DMS 273 treated with DMSO at 0.1 percent for 48 hours (cell line): ENCODE measurements around the gene PAX5.

Source experiments
- DNase-seq: peaks from one replicate; lab custom pipeline; 2025; lab: John Stamatoyannopoulos, UW

PAX5 gene

GRCh38 chr9:36834736-36835135 lies 199.3 kb downstream of the PAX5 start:
- DNase-seq, result no peak

DNA sequence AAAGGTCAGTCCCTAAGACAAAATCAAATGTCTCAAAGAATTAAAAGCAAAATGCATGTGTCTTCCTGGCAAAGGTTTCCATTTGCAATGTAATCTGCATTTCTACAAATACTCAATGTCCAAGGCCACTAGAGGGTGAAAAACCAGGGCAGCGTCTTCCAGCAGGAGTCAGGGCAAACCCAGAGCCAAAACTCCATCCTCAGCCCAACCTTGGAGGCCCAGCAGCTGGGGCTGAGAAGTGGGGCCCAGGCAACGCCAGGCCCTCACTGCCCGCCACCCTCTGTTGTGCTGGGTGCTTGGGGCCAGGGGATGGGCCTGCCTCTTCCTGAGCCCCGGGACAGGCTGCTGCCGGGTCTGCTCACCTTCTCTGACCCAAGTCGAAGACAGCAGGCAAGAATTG lies 200.1 kb downstream of the PAX5 start:
- no peak for DNase-seq

DNA sequence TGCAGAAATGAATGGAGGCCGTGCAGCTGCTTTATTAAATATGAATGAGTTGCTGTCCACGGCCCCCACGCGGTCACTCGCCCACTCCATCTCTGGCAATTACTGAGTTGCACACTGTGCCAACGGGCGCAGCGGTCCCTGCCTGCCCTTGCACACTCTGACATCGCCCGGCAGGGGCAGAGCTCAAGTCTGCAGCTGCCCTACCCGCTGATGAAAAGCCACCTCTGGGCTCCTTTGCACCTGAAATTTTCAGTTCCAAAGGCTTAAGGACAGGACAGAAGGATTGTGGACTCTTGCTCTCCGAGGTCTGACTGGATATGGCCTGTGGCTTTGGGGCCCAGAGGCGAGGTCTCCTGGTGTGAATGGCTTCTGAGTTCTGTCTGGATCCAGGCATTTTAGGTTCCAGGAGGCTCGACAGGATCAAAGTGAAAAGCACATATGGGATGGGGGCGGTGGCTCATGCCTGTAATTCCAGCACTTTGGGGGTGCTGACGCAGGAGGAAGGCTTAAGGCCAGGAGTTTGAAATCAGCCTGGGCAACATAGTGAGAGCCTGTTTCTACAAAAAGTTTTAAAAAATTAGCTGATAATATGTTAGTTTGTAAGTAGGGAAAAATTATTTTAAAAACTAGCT lies 201.8 kb downstream of the PAX5 start:
- DNase-seq, result no peak

DNA sequence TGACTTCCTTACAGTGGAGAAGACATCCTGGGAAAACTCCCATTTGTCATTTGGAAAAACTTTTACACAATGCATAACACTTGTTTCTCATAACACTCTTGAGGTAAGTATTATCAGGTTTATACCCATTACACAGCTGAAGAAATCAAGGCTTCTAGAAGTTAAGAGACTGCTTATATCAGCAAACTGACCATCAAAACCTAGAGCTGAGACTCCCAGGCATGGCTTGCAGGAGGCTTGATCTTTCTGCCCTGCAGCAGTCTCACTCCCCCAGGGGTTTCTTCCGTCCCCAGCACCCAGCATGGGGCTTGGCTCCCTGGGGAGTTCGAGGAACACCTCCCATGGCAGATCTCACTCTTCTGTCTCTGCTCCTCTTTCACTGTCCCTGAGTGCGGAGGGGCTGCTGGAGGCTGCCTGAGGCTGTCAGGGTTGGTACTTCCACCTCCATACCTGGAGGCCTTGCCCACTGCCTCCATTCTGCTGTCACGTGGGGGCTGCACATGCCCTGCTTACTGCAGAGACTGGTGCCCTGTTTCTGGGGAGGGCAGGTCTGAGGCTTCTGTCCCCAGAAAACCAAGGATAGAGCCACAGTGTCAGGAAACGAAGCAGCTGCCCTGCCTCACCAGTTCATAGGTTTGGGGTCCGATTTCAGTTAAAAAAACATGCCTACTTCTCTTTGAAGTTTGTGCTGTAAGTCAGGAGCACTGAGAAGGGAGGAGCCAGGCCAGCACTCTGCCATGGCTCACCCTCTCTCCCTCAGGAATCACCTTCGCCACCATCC lies 202.5 kb downstream of the PAX5 start:
- no peak for DNase-seq

DNA sequence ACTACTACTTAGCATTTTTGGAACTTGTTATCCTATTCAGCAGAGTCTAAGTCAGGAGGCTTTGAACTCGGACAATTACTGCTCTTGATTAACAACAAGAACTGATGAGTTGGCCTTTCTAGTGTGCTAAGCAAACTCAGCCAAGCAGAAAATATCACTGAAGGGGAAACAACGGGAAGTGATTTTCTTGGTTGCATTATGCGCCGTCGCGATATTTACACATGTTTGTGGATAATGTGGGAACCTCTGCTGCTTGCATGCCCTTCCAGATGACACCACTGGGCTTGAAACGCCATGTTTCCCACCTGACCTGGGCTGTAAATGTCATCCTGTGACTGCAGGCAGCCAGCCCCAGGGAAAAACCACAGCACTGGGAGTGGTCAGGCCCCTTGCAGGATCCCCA lies 205.5 kb downstream of the PAX5 start:
- DNase-seq, result no peak

DNA sequence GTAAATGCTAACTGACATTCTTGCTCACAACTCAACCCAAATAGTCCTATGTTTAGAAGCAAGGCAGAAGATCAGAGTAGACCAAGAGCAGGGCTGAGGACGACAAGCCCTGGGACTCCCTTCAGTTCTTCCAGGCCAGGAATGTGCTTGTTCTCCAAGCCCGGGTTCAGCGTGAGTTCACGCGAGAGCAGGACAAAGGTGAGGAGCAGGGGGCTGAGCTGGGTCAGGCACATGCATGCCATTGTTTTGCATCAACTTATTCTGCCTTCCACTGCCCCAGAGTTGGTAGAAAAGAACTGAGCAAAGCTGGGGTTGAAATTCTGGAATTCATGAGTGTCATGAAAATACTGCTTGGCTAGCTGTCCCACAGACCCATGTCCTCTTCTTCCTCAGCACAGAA lies 206.5 kb downstream of the PAX5 start:
- no peak for DNase-seq

DNA sequence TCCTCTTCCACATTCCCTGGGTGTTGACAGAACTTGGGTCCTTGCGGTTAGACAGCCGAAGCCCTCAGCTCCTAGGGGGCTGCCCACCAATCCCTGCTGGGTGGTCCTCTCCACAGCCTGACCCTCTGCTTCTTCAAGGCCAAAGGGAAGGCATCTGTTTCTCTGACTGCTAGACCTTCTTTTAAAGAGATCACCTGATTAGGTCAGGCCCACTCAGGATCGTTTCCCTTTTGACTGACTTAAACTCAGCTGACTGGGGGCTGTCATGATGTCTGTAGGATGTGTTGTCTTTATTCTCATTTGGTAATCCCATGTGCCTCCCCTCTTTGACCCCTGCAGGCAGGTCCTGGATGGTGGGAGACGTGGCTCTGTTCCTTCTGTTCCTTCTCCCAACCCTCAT lies 207.5 kb downstream of the PAX5 start:
- DNase-seq, result no peak

DNA sequence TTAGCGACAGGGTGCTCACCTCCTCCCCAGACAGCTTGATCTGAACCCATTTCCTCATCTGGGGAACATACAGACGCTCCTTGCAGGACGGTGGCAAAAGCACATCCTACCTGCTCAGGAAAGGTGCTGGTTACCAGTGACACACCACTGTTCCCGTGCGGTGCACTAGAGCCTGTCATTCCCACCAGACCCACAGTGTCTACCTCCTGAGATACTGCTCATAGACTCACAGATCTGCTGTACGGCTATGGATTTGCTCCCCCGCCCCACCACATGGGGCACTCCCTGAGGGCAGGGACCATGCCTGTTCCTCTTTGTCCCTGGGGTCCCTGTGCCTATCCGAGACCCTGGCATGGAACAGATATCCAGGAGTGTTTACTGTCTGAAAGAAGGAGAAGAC lies 208.9 kb downstream of the PAX5 start:
- DNase-seq, result no peak

DNA sequence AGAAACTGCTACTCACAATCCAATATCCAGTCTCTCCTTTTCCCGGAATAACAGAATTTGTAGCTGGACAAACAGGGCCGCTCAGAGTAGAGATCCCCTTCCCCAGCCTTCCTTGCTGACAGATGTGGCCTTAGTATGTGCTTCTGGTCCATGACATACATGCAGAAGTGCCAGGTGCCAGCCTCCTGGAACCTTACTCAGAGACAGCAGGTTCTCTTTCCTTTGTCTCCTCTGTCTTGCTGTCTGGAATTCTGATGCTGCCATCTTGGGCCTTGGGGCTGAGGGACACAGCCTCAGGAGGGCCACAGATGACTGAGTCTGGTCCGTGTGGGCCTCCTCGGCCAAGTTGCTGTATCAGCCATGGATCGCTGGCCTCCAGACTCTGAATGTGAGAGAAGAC lies 210.1 kb downstream of the PAX5 start:
- no peak for DNase-seq

DNA sequence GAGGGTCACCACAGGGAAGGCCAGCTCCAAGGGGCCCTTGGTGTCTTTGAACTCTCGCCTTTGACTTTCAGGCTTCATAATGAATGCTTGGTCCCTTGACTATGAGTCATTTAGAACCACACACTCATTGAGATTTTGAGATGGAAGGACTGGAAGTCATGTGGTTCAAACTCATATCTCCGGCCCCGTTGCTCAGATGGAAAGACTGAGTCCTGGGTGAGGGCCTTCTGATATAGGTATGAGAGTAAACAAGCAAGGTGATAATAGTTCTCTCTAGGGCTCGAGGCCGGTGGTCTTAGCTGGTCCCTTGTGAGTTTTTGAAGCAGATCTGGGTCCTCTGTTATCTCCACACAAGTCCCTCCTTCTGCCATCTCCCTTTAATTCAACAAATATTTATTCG lies 210.6 kb downstream of the PAX5 start:
- DNase-seq, result no peak

- DNase-seq, result no peak
Measured at GRCh38 chr9:36822201-36822600, 211.9 kb downstream of the PAX5 start.

DNA sequence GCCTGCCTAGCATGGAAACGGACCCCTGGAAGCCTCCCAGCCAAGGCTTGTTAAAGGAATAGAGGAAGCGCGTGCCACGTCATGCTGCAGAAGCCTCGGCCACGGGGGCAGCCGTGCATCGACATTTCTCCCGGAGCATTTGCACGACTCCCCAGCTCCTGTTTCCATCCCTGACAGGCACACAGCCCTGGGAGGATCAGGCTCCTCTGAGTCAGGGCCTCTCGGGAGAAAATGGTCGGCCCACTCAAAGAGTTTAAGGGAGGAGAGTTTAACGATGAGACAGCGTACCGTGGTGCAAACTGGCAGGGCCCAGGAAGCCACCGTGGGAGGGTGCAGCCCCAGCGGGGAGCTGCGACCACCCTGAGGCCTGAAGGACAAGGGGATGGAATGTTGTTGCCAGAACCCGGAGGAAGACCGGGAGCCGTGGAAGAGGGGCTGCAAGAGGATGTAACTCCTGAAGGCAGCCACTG lies 213.6 kb downstream of the PAX5 start:
- no peak for DNase-seq

GRCh38 chr9:36818965-36819870 lies 214.8 kb downstream of the PAX5 start:
- no peak for DNase-seq

DNA sequence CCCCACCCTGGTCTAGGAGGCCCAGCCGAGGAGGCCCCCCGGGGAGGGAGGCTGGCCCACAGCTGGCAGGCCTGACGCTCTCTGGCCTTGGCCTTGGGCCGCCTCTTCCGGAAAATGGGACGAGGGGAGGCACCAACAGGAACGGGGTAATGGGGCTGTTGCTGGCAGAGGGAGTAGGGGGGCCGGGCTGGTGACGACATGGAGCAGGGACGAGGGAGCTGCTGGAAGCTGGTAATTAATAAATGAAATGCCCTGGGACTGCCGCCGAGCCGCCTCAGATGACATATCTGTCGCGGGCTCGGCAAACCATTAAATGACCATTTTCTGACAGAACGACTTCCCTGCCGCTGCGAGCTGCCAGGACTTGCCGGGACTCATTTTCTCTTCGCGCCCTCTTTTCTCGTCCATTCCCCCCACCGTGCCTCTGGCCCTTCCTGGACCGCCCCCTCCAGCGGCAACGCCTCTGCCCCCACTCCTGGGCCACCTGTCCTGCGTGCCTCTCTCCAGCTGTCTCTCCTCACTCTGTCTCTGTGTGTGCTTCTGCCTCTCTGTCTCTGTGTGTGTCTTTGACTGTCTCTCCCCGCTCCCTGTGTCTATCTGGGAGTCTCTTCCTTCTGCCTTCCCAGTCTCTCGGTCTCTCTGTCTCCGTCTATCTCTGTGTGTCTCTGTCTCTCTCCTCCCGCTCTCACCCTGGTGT lies 215.7 kb downstream of the PAX5 start:
- DNase-seq, result no peak

- DNase-seq, result no peak
Measured at GRCh38 chr9:36817160-36817834, 216.8 kb downstream of the PAX5 start.

- DNase-seq, result no peak
Measured at GRCh38 chr9:36816371-36816770, 217.7 kb downstream of the PAX5 start.

- DNase-seq, result no peak
Measured at GRCh38 chr9:36815566-36816348, 218.3 kb downstream of the PAX5 start.

DNA sequence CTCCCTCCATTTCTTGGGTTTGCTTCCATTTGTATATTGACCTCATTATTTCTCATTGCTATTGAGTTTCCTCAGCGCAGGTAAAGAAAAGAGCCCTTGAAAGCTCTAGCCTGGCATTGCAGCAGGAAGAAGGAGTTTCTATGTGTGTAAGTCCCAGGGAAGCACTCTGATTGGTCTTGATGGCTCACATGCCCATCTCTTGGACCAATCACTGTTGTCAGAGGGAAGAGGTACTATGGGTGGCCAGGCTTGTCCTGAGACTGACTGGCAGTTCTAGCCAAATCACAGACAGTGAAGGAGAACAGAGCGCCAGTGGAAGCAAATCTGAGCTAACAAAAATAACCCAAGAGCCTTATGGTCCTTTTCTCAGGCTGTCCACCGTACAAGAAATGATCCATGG lies 219.0 kb downstream of the PAX5 start:
- no peak for DNase-seq

DNA sequence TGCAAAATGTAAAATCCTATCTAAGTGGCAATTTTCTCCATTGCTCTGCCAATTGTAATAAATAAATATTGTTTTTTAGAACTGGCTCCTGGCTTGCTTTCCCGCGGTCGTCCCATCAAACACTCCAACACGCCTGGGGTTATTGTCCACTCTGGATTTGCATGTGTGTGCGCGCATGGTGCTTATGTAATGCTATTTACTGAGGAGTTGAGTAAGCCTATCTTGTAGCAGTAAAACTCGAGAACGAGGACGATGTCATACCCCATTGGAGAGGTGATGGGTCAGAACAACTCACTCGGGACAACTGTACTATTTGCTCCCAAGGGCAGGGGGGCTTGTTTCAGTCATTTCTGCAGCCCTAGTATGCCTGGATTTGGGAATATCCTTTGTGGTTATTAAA lies 220.9 kb downstream of the PAX5 start:
- no peak for DNase-seq

GRCh38 chr9:36812556-36812955 lies 221.5 kb downstream of the PAX5 start:
- DNase-seq, result no peak

DNA sequence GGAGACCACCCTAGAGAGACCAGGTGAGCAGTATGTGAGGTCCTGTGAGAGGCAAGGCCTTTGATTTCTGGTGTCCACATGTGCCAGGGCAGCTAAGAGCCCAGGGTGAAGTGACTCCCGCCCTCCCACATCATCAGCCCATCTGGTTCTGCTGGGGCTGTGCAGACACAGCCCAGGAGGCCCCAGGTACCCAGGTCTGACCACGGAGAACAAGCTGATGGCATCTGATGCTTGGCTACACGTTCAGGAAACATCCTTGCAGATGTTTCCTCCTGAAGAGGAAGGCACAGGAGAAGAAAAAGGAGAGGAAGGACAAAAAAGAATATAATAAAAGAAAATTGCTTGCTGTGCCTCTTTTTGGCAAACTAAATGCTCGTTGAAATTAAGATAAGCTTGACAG lies 225.8 kb downstream of the PAX5 start:
- DNase-seq, result no peak
